H54 (cell line): ENCODE data around the gene TANGO2.

Experiments used
- DNase-seq: peaks from one replicate; pipeline ENCODE4 v3.0.0; 2011; ENCODE audit warnings: low spot score, mixed read lengths; ENCODE audit not compliant: insufficient read length
- FAIRE-seq: peaks from 3 replicates; lab custom pipeline; 2011; peaks lifted over from hg19 to GRCh38; lab: Jason Lieb, UNC
- POLR2A ChIP-seq: IDR thresholded peaks from 2 replicates; pipeline ENCODE4 v1.6.1; 2011; ENCODE audit warnings: low read depth, mild to moderate bottlenecking, low read length

TANGO2 gene

DNA sequence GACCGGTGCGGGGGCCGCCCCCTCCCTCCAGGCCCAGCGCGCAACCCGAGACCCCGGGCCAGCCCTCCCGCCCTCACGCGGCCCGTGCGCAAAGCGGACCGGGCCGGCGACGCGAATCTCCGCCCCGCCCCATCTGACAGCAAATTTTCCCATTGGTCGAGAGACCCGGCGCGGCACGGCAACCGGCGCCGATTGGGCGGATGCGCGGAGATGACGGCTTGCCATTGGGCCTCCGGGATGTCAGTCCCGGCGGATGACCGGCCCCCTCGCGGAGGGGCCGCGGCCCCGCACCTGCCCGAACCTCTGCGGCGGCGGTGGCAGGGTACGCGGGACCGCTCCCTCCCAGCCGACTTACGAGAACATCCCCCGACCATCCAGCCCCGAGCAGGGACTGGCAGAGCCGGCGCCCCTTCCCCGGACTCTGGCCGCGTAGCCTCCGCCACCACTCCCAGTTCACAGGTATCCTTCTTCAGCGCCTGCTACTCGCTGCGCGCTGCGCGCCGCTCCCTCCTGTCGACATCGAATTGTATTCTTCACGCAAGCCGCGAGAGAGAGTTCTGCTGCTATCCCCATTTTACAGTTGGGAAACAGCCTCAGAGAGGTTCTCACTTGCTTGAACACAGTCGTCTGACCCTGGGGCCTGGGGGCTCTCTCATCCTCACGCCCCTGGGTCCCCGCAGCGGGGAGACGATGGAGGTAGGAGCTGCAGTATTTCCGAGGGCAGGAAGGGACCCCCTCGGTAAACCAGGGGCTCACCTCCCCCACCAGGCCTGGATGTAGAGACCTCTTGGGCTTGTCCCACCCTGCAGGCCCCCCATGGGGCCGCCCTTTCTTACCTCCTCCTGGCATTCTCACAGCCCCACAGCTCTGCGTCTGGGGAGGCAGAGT, 3.9 kb upstream of the TANGO2 start, which contains the start of gene ARVCF:
Gene ARVCF (minus strand): TSS at position 90 of the 888 bp plus-strand sequence. CDS start 26,029 bp downstream, outside the sequence.
- no peak for FAIRE-seq
- DNase-seq = peak; percentile 96
- no peak for TF ChIP-seq POLR2A

DNA sequence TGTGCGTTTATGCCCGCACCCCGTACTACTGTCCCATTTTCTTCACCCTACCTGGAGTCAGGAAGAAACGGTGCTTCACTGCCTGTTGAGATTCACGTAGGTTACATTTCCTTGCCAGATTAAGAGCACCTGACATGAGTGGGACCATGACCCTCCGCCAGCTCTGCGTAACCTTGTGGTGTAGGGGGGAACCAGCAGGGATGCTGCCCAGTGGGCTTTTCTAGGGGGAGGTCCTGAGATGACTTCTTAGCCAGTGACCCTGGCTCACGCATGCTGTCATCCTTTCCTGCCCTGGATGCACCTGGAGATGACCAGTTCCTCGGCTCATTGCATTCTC, 3.3 kb upstream of the TANGO2 start:
- no peak for TF ChIP-seq POLR2A
- no peak for FAIRE-seq

DNA sequence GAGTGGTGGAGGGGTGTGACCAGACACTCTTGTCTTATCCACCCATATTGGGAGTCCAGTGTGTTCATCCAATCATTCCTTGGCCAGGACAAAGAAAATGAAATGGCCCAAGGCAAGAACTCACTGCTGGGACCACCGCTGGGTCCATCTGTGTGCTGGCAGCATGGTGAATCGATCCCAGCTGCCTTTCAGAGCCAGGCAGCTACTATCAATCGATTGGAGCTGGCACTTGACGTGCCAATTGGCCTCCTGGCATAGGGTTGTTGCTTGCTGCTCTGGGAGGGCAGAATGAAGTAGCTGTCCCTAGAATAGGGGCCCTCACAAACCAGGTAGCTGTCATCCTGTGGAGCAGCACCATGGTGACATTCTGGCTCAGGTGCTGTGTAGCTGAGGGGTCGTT, 2.9 kb upstream of the TANGO2 start:
- FAIRE-seq (no peak), DNase-seq (no peak)
- TF ChIP-seq POLR2A = no peak

More for the DNA sequence above, 3.3 kb upstream of the TANGO2 start:
- DNase-seq = no peak

DNA sequence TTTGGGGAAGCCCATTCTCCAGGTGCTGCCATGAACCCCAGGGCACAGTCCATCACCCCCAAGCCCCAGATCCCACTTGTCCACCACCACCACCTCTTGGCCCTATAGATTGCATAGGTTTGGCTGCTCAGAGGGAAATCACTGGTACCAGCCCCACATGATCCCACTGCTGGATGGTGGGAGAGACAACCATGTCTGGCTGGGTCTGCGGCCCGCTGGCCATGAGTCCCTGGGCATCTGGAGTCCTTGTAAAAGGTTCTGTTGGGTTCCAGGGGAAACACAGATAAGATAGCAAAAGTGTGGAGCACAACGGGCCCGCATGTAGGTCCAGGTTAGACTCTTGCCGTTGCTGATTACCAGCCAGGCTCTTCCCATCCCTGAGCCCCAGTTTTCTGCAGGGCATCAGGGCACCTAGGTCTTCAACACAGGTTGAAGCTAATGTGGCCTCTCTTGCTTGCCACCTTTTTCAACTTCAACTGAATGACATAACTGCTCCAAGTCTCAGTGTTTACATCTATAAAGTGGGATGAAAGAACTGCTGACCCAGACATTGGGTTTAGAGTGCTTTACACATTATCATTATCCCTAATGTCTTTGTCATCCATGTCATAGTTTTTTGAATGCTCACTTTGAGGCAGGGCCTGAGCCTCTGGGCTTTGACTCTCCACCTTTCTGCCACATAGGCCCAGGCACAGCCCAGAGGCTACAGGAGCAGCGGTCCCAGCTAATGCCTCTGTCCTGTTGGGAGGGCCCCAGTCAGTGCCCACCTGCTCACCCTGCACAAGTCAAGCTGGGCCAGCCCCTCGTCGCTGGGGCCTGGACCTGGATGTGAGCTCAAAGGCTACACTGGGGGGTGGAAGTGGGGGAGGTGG, 1.0 kb upstream of the TANGO2 start:
- no peak for TF ChIP-seq POLR2A
- FAIRE-seq (no peak), DNase-seq (no peak)

DNA sequence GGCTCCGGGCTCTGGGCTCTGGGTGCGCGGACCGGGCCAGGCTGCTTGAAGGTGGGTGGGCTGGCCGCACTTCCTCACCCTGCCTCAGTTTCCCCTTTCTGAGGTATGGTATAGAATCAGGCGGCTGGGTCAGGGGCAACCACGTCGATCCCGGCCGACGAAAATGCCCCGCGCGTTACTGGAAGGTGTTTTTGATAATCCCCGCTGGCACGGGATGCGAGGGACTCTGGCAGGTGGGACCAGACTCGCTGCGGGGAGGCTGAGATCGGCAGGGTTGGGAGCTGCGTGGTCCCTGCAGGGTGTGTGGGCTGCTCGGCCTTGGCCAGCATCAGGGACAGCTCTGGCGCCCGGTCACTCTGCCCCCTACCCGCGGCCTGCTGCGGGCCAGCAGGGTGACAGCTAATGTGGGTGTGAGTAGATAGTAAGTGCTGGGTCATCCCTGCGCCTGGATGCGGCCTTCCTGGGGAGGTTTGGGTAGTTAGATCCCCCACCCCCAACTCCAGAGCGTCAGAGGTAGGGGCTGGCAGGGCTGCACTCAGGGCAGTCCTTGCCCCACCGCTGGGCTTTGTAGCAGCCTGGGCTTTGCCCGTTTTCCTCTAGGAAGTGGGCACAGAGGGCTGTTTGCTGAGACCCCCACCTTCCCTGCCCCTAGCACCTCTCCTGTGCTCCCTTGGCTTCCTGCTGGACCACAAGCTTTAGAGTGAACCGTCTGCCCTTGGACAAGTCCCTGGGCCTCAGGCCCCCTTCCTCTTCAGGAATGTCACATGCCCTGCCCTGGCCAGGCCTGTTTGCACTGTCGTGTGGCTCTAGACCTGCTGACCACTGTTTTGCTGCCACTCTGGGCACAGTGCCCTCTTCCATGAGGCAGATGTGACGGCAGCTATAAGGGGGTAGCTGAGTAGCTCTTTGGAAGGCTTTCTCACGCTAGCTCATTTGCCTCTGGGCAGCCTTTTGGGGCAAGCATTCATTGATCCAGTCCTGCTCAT, 579 bp downstream of the TANGO2 start:
- FAIRE-seq (no peak), DNase-seq (no peak)
- no peak for TF ChIP-seq POLR2A

GRCh38 chr22:20022231-20022977, 1.5 kb downstream of the TANGO2 start:
- no peak for FAIRE-seq
- no peak for DNase-seq
- no peak for TF ChIP-seq POLR2A

DNA sequence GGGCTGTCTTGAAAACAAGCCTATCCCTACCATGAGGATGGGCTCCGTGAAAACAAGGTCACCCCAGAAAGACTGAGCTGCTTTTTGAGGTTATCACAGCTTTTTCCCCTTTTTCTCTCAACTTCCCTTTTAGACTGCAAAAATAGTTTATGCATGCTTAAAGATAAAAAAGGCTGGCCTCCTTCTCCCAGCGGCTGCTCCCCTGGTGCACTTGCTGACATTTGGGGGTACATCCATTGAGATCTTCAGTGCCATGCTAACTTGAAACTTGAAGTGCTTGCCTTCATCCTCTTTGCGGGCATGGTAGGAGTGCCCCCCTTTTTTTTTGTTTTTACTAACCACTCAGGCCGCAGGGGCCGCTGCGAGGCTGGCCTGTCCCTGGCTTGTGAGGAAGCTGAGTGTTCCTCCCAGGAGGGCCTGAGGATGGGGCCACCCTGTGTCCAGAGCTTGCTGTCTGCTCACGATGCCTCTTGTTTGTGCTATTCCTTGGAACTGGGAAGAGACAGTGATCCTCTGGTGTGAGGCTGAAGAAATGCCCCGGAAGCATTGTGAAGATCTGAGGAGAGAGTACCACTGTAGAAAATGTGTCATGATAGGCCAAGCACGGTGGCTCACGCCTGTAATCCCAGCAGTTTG, 2.2 kb downstream of the TANGO2 start:
- DNase-seq (no peak), FAIRE-seq (no peak)
- TF ChIP-seq POLR2A = no peak

GRCh38 chr22:20024225-20024624, 3.3 kb downstream of the TANGO2 start:
- DNase-seq = no peak
- no peak for FAIRE-seq
- no peak for TF ChIP-seq POLR2A

- TF ChIP-seq POLR2A = no peak
- FAIRE-seq = no peak
- DNase-seq = no peak
Measured at GRCh38 chr22:20024650-20025397, 3.9 kb downstream of the TANGO2 start.

DNA sequence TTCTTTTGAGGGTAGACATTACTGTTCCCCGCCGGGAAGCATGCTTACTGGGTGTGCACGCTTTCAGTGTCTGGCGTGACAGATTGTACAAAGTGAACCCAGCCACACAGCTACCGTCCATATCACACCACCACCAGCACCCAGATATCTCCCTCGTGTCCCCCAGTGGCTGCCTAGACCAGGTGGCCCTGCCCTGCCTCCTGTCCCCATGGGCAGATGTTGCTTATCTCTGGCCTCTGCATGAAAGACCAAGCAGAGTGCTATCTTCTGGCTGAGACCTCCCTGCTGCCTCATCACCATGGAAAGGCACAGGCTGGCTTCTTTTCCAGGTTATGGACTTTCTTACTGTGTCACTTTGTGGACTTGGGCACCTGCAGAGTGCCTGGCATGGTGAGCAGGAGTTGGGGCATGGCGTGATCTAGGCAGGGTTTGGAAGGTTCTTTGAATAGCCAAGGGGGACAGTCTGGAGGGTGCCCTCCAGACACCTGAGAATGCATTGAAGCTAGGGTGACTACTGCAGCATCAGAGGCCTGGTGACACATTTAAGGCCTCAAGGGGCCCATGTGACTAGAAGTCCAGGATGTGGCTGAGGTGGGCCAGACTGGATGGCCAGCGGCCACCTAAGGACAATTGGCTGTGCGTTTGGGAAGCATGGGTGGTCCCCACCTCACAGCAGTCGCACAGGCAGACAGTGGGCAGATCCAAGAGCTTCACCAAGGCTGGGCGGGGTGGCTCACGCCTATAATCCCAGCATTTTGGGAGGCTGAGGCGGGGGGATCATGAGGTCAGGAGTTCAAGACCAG, 4.7 kb downstream of the TANGO2 start:
- TF ChIP-seq POLR2A = no peak
- no peak for FAIRE-seq
- DNase-seq = no peak
